ENCODE data around the gene CLINT1. TPM values are rescaled to one million over a fixed set of nuclear protein-coding genes. Genes with fewer than 3 reads are reported as not detected.

Gene CLINT1
- total RNA-seq, 1 donor from 2014 or later, result 72.9 TPM

GRCh38 chr5:157808043-157808442 lies 50.9 kb downstream of the CLINT1 start:
- Mint-ChIP-seq H3K9me3 (ENCODE audit: unreplicated experiment) (no peaks in the 10 kb centered on the region), H3K27ac (ENCODE audit: unreplicated experiment) (no peak overlapping the region), H3K36me3 (ENCODE audit: low read depth, unreplicated experiment) (peaks cover 20% of the 10 kb centered on the region), H3K4me3 (ENCODE audit: unreplicated experiment) (no peak overlapping the region), H3K27me3 (ENCODE audit: unreplicated experiment) (no peaks in the 10 kb centered on the region), H3K4me1 (ENCODE audit: unreplicated experiment) (no peaks in the 10 kb centered on the region)
- no peak for DNase-seq (ENCODE audit: low spot score)
- no peak for TF ChIP-seq CTCF (IDR thresholded peaks at IDR 0.05; ENCODE audit: unreplicated experiment)

- H3K36me3 Mint-ChIP-seq (ENCODE audit: low read depth, unreplicated experiment), result peaks cover 23% of the 10 kb centered on the region
- no peak overlapping the region for H3K27ac Mint-ChIP-seq (ENCODE audit: unreplicated experiment)
- no peaks in the 10 kb centered on the region for H3K27me3 Mint-ChIP-seq (ENCODE audit: unreplicated experiment)
- H3K9me3 Mint-ChIP-seq (ENCODE audit: unreplicated experiment), result no peaks in the 10 kb centered on the region
- no peak for TF ChIP-seq CTCF (IDR thresholded peaks at IDR 0.05; ENCODE audit: unreplicated experiment)
- no peaks in the 10 kb centered on the region for H3K4me1 Mint-ChIP-seq (ENCODE audit: unreplicated experiment)
- H3K4me3 Mint-ChIP-seq (ENCODE audit: unreplicated experiment), result no peak overlapping the region
- DNase-seq (ENCODE audit: low spot score), result no peak
Observed at GRCh38 chr5:157802736-157803135, 56.2 kb downstream of the CLINT1 start.

GRCh38 chr5:157800137-157800536 lies 58.8 kb downstream of the CLINT1 start:
- DNase-seq (ENCODE audit: low spot score), result no peak
- no peaks in the 10 kb centered on the region for H3K4me1 Mint-ChIP-seq (ENCODE audit: unreplicated experiment)
- no peaks in the 10 kb centered on the region for H3K9me3 Mint-ChIP-seq (ENCODE audit: unreplicated experiment)
- no peak overlapping the region for H3K4me3 Mint-ChIP-seq (ENCODE audit: unreplicated experiment)
- peaks cover 15% of the 10 kb centered on the region for H3K36me3 Mint-ChIP-seq (ENCODE audit: low read depth, unreplicated experiment)
- no peak for TF ChIP-seq CTCF (IDR thresholded peaks at IDR 0.05; ENCODE audit: unreplicated experiment)
- no peak overlapping the region for H3K27ac Mint-ChIP-seq (ENCODE audit: unreplicated experiment)
- H3K27me3 Mint-ChIP-seq (ENCODE audit: unreplicated experiment), result peaks cover 1% of the 10 kb centered on the region

GRCh38 chr5:157799578-157799977 lies 59.4 kb downstream of the CLINT1 start:
- TF ChIP-seq CTCF (IDR thresholded peaks at IDR 0.05; ENCODE audit: unreplicated experiment), result no peak
- peaks cover 1% of the 10 kb centered on the region for H3K27me3 Mint-ChIP-seq (ENCODE audit: unreplicated experiment)
- DNase-seq (ENCODE audit: low spot score), result no peak
- no peak overlapping the region for H3K27ac Mint-ChIP-seq (ENCODE audit: unreplicated experiment)
- no peaks in the 10 kb centered on the region for H3K9me3 Mint-ChIP-seq (ENCODE audit: unreplicated experiment)
- peaks cover 13% of the 10 kb centered on the region for H3K36me3 Mint-ChIP-seq (ENCODE audit: low read depth, unreplicated experiment)
- no peaks in the 10 kb centered on the region for H3K4me1 Mint-ChIP-seq (ENCODE audit: unreplicated experiment)
- H3K4me3 Mint-ChIP-seq (ENCODE audit: unreplicated experiment), result no peak overlapping the region

GRCh38 chr5:157793301-157793700 lies 65.6 kb downstream of the CLINT1 start:
- Mint-ChIP-seq H3K4me1 (ENCODE audit: unreplicated experiment) (no peaks in the 10 kb centered on the region), H3K9me3 (ENCODE audit: unreplicated experiment) (no peaks in the 10 kb centered on the region), H3K4me3 (ENCODE audit: unreplicated experiment) (no peak overlapping the region), H3K27me3 (ENCODE audit: unreplicated experiment) (peaks cover 1% of the 10 kb centered on the region), H3K36me3 (ENCODE audit: low read depth, unreplicated experiment) (peaks cover 13% of the 10 kb centered on the region), H3K27ac (ENCODE audit: unreplicated experiment) (no peak overlapping the region)
- TF ChIP-seq CTCF (IDR thresholded peaks at IDR 0.05; ENCODE audit: unreplicated experiment), result no peak
- no peak for DNase-seq (ENCODE audit: low spot score)
